GM12891 (cell line): Measurements from ENCODE around the gene UQCRH.
"Not testable (repeated sequence)": the region's sequence is repeated elsewhere in the genome, so short reads cannot be mapped to it uniquely, and the experiment has no call there.

Experiments
- PAX5 ChIP-seq: IDR thresholded peaks from 2 replicates; pipeline ENCODE4 v1.6.1; 2011; ENCODE audit warnings: low read length, moderate library complexity, mild to moderate bottlenecking; ENCODE audit not compliant: insufficient read depth, severe bottlenecking
- POLR2A ChIP-seq: IDR thresholded peaks from 2 replicates; pipeline ENCODE4 v1.6.1; 2011; ENCODE audit warnings: low read depth, low read length, control low read depth
- POLR2AphosphoS5 ChIP-seq: IDR thresholded peaks from 2 replicates; pipeline ENCODE4 v1.6.1; 2011; ENCODE audit warnings: low read depth, low read length, control low read depth
- POU2F2 ChIP-seq: IDR thresholded peaks from 2 replicates; pipeline ENCODE4 v1.6.1; 2011; ENCODE audit warnings: low read depth, mild to moderate bottlenecking, control low read depth, low read length, moderate library complexity
- SPI1 ChIP-seq: IDR thresholded peaks from 2 replicates; pipeline ENCODE4 v1.6.1; 2011; ENCODE audit warnings: low read depth, low read length, control low read depth
- TAF1 ChIP-seq: IDR thresholded peaks from 2 replicates; pipeline ENCODE4 v1.6.1; 2011; ENCODE audit warnings: low read depth, low read length, control low read depth

GRCh38 chr1:46329807-46330206, 26.3 kb downstream of the UQCRH start:
- not testable (repeated sequence) for TF ChIP-seq POLR2A, POLR2AphosphoS5, SPI1, POU2F2, TAF1, PAX5
